IMR-90 (cell line): Measurements from ENCODE around the gene HOXB9. TPM values are rescaled to one million over a fixed set of nuclear protein-coding genes. Genes with fewer than 3 reads are reported as not detected.
A peak's percentile ranks its signal among the peaks of the same experiment; 100 is the strongest.

Source experiments
- ATAC-seq: fragments of 200-7000 bp; cut with Tn5 transposase; 2 replicates; pipeline ENCODE4 v1.9.1; 2020; ENCODE audit warnings: low read depth, mild to moderate bottlenecking, moderate library complexity
- BruUV-seq: library from RNA; stranded (reverse); fragments of 400-500 nt; replicated peaks from 2 replicates; lab custom pipeline; 2021; lab: Mats Ljungman, UMichigan
- CTCF ChIA-PET: fragments of 300-600 bp; formaldehyde crosslinking; extraction: SDS; loops from one replicate; lab custom pipeline; 2021; ENCODE audit warnings: antibody characterized with exemption; lab: Yijun Ruan, JAX
- POLR2A ChIA-PET: fragments of 300-600 bp; sonication (Branson Sonifier 250); formaldehyde crosslinking; loops from one replicate; lab custom pipeline; 2022; ENCODE audit warnings: antibody characterized with exemption; ENCODE audit not compliant: unreplicated experiment; lab: Charles Lee
- DNase-seq: peaks from one replicate; pipeline ENCODE4 v3.0.0; 2013
- H2AFZ ChIP-seq: replicated peaks from 2 replicates; pipeline ENCODE3; 2013; ENCODE audit warnings: low read length, mild to moderate bottlenecking; ENCODE audit not compliant: poor library complexity
- H2AK5ac ChIP-seq: 2 replicates; pipeline ENCODE4 v1.6.1; 2013; ENCODE audit warnings: low read depth, low read length, inconsistent platforms
- H2AK9ac ChIP-seq: replicated peaks from 2 replicates; pipeline ENCODE3; 2013; ENCODE audit warnings: mild to moderate bottlenecking, low read depth, low read length, moderate library complexity; ENCODE audit not compliant: poor library complexity
- H2BK120ac ChIP-seq: 2 replicates; pipeline ENCODE4 v1.6.1; 2013; ENCODE audit warnings: low read depth, low read length, inconsistent platforms
- H2BK15ac ChIP-seq: 3 replicates; pipeline ENCODE4 v1.6.1; 2013; ENCODE audit warnings: low read depth, low read length, inconsistent platforms
- H2BK20ac ChIP-seq: 2 replicates; pipeline ENCODE4 v1.6.1; 2013; ENCODE audit warnings: low read depth, mild to moderate bottlenecking, inconsistent platforms, low read length, moderate library complexity
- H2BK5ac ChIP-seq: 2 replicates; pipeline ENCODE4 v1.6.1; 2013; ENCODE audit warnings: mild to moderate bottlenecking, low read depth, low read length, inconsistent platforms; ENCODE audit not compliant: poor library complexity, severe bottlenecking
- H3K14ac ChIP-seq: replicated peaks from 2 replicates; pipeline ENCODE4 v1.6.1; 2013; ENCODE audit warnings: low read depth, low read length, inconsistent platforms
- H3K18ac ChIP-seq: 2 replicates; pipeline ENCODE4 v1.6.1; 2013; ENCODE audit warnings: low read depth, low read length, control low read depth
- H3K23ac ChIP-seq: 2 replicates; pipeline ENCODE4 v1.6.1; 2013; ENCODE audit warnings: low read depth, low read length, inconsistent platforms
- H3K27ac ChIP-seq: 2 replicates; pipeline ENCODE4 v1.5.1; 2013; ENCODE audit warnings: mild to moderate bottlenecking, control low read depth, low read length; ENCODE audit not compliant: insufficient read depth
- H3K27me3 ChIP-seq: 2 replicates; pipeline ENCODE4 v1.6.1; 2013; ENCODE audit warnings: low read length; ENCODE audit not compliant: control insufficient read depth, insufficient read depth
- H3K36me3 ChIP-seq: 2 replicates; pipeline ENCODE4 v1.6.1; 2013; ENCODE audit warnings: low read length, mixed read lengths; ENCODE audit not compliant: control insufficient read depth, insufficient read depth
- H3K4ac ChIP-seq: 2 replicates; pipeline ENCODE4 v1.6.1; 2013; ENCODE audit warnings: low read depth, low read length, inconsistent platforms
- H3K4me1 ChIP-seq: 2 replicates; pipeline ENCODE4 v1.6.1; 2013; ENCODE audit warnings: low read length, mixed read lengths; ENCODE audit not compliant: control insufficient read depth, insufficient read depth
- H3K4me2 ChIP-seq: 2 replicates; pipeline ENCODE4 v1.6.1; 2013; ENCODE audit warnings: low read depth, mild to moderate bottlenecking, control low read depth, low read length, moderate library complexity
- H3K4me3 ChIP-seq: 2 replicates; pipeline ENCODE4 v1.5.1; 2013; ENCODE audit warnings: low read depth, mild to moderate bottlenecking, control low read depth, low read length, moderate library complexity; ENCODE audit not compliant: insufficient read depth
- H3K56ac ChIP-seq: 2 replicates; pipeline ENCODE4 v1.6.1; 2013; ENCODE audit warnings: low read length, inconsistent platforms; ENCODE audit not compliant: insufficient read depth; ENCODE audit errors: extremely low read depth
- H3K79me1 ChIP-seq, 2 experiments: 2 replicates each; pipeline ENCODE4 v1.6.1; 2013; ENCODE audit warnings: low read length in 2 of 2, inconsistent platforms in 1 of 2, low read depth in 1 of 2
- H3K9ac ChIP-seq: 2 replicates; pipeline ENCODE4 v1.6.1; 2013; ENCODE audit warnings: low read depth, low read length, control low read depth
- H3K9me1 ChIP-seq: 2 replicates; pipeline ENCODE4 v1.6.1; 2013; ENCODE audit warnings: low read length, inconsistent platforms; ENCODE audit not compliant: insufficient read depth
- H3K9me3 ChIP-seq: 2 replicates; pipeline ENCODE4 v1.6.1; 2013; ENCODE audit warnings: low read length; ENCODE audit not compliant: control insufficient read depth, insufficient read depth
- H4K20me1 ChIP-seq: 2 replicates; pipeline ENCODE4 v1.6.1; 2013; ENCODE audit warnings: low read length, inconsistent platforms; ENCODE audit not compliant: insufficient read depth
- H4K5ac ChIP-seq: 2 replicates; pipeline ENCODE4 v1.6.1; 2013; ENCODE audit warnings: mild to moderate bottlenecking, low read depth, low read length, control low read depth
- H4K8ac ChIP-seq, 2 experiments: 2 replicates each; pipeline ENCODE4 v1.6.1; 2013; ENCODE audit warnings: low read depth in 2 of 2, low read length in 2 of 2, control low read depth in 1 of 2, inconsistent platforms in 1 of 2
- H4K91ac ChIP-seq: 2 replicates; pipeline ENCODE4 v1.6.1; 2013; ENCODE audit warnings: low read depth, low read length, inconsistent platforms; ENCODE audit not compliant: insufficient read depth
- BHLHE40 ChIP-seq: fragments of 150-350 bp; IDR thresholded peaks from 2 replicates; pipeline ENCODE4 v1.6.1; 2016; ENCODE audit warnings: mild to moderate bottlenecking, low read depth, low read length
- CEBPB ChIP-seq: IDR thresholded peaks from 2 replicates; pipeline ENCODE4 v1.6.1; 2012; ENCODE audit warnings: low read depth, low read length, improper control_type of control experiment
- CHD1 ChIP-seq: IDR thresholded peaks from 2 replicates; pipeline ENCODE4 v1.6.1; 2012; ENCODE audit warnings: low read depth, low read length, improper control_type of control experiment
- MAFK ChIP-seq: IDR thresholded peaks from 2 replicates; pipeline ENCODE4 v1.6.1; 2012; ENCODE audit warnings: low read depth, low read length, improper control_type of control experiment
- MXI1 ChIP-seq: IDR thresholded peaks from 2 replicates; pipeline ENCODE4 v1.6.1; 2012; ENCODE audit warnings: low read depth, mild to moderate bottlenecking, low read length, moderate library complexity, borderline replicate concordance
- NFE2L2 ChIP-seq: fragments of 150-350 bp; IDR thresholded peaks from 2 replicates; pipeline ENCODE4 v1.6.1; 2016; ENCODE audit warnings: low read depth, mild to moderate bottlenecking, low read length
- POLR2A ChIP-seq: IDR thresholded peaks from 2 replicates; pipeline ENCODE4 v1.6.1; 2012; ENCODE audit warnings: mild to moderate bottlenecking, low read depth, low read length
- RAD21 ChIP-seq: IDR thresholded peaks from 2 replicates; pipeline ENCODE4 v1.6.1; 2012; ENCODE audit warnings: low read length, improper control_type of control experiment
- RCOR1 ChIP-seq: IDR thresholded peaks from 2 replicates; pipeline ENCODE4 v1.6.1; 2012; ENCODE audit warnings: mild to moderate bottlenecking, low read length, improper control_type of control experiment; ENCODE audit not compliant: insufficient replicate concordance
- RFX5 ChIP-seq: IDR thresholded peaks from 2 replicates; pipeline ENCODE4 v1.8.0; 2012; ENCODE audit warnings: low read depth, mild to moderate bottlenecking, low read length, moderate library complexity
- WGBS, 2 experiments: methylation state at CpG; one replicate each; pipeline versions ENCODE4 v1.1.5 to v1.1.7; 2013; ENCODE audit warnings: missing lambda C conversion rate in 2 of 2; ENCODE audit not compliant: insufficient read length in 1 of 2; ENCODE audit errors: extremely low coverage in 2 of 2; 5-methylcytosine and 5-hydroxymethylcytosine counted together
- dilution Hi-C: fragments of 300-500 bp; cut with HindIII; formaldehyde crosslinking; loops from one replicate; pipeline ENCODE4 v1.14.3; 2018; ENCODE audit warnings: low sequenced_read_pairs; ENCODE audit not compliant: unreplicated experiment
- in situ Hi-C: fragments of 300-500 bp; cut with MboI; formaldehyde crosslinking; loops from 3 replicates; pipeline ENCODE4 v1.14.3; 2019; ENCODE audit warnings: low sequenced_read_pairs, inconsistent platforms, mixed read lengths
- intact Hi-C: fragments of 100-400 bp; cut with micrococcal nuclease; formaldehyde crosslinking; loops from 2 replicates; pipeline ENCODE4 v1.10.0; 2022
- polyA plus RNA-seq, 3 experiments: library from polyadenylated mRNA; depleted of rRNA; stranded (reverse); fragments of >200 nt; gene quantifications; 2 replicates each; pipeline ENCODE4 v1.2.3, GENCODE V29; 2012; ENCODE audit warnings: low replicate concordance in 1 of 3
- total RNA-seq: library from RNA; depleted of rRNA; stranded (reverse); fragments of >200 nt; gene quantifications from 2 replicates; pipeline ENCODE4 v1.2.3, GENCODE V29; 2012
- TF ChIP-seq, protein P1 (sequence below): conservative IDR thresholded peaks from 2 replicates; pipeline ENCODE4 v1.5.1; 2012; ENCODE audit warnings: mild to moderate bottlenecking, low read depth, low read length, improper control_type of control experiment
- TF ChIP-seq, protein P2 (sequence below): fragments of 150-350 bp; IDR thresholded peaks from 2 replicates; pipeline ENCODE4 v1.6.1; 2016; ENCODE audit warnings: low read depth, mild to moderate bottlenecking, low read length, moderate library complexity, borderline replicate concordance

HOXB9 gene
- total and polyA plus RNA-seq, 2 of the 4 experiments (the other 2 are of a cell fraction) = 0.05 TPM; not detected in 1

DNA sequence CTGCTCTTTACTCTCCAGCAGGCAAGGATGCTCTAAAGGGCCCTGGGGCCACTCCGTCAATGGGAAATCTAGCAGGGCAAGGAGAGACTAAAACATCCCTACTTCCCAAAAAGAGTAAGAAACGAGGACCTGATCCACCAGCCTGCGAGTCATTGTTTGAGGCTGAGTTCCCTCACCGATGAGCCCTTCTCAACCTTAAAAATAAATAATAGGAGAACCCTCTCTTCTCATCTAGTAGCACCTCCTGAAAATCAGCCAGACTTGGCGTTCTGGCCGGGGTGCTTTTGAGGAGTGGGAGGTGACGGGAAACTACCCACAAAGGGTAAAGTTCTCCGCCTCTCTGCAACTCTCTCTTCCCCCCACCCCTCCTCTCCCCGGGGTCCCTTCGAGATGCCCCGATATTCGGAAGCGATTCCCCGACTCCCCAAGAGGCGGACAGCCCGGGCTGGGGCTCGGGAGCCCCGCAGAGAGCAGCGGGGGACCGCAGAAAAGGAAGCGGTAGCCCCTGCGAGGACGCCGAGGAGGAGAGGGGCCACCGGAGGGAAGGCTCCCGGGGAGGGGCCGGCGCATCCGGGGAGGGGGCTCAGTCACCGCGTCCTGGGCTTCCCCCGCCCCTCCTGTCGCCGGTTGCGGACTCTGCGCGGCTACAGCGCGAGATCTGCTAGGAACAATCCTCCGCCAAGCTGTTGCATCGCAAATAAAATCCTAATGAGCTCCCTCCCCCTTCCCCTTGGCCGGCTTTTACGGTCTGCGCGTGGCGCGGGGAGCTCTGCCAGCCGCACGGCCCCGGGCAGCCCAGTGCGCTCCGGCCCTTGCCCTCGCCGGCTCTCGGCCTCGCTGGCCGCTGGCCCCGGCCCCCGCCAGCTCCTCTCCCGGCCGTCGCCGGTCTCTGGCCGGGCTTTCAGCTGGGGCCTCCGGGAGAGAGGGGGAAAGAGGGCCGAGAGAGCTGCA is 1.3 kb downstream of the HOXB9 start:
- DNase-seq (no peak), ATAC-seq (peak; percentile 72)
- BruUV-seq = no TSS peak
- Histone ChIP-seq H3K14ac (no peak overlapping the region), H3K27me3 (peaks cover 98% of the 10 kb centered on the region), H2BK120ac (no peak overlapping the region), H3K23ac (0 out of 2 replicates have a peak overlapping the region, but pooled peaks have one; percentile 51), H2AK9ac (no peak overlapping the region), H4K5ac (no peak overlapping the region), H3K36me3 (no peaks in the 10 kb centered on the region), H3K4ac (no peak overlapping the region), H3K4me1 (no peaks in the 10 kb centered on the region; the same call in 1 of the 2 replicates), H2AFZ (peak overlapping the region; percentile 64), H4K91ac (no peak overlapping the region), H2BK20ac (no peak overlapping the region), H3K4me3 (peak overlapping the region; percentile 38), H3K9me1 (no peaks in the 10 kb centered on the region; the same call in 1 of the 2 replicates), H4K8ac (no peak overlapping the region), H3K18ac (no peak overlapping the region), H3K9me3 (peaks cover 18% of the 10 kb centered on the region), H3K4me2 (peak overlapping the region; percentile 91), H2BK5ac (no peak overlapping the region), H2AK5ac (no peak overlapping the region), H3K79me1 (no peaks in the 10 kb centered on the region), H3K56ac (no peak overlapping the region), H2BK15ac (no peak overlapping the region), H3K27ac (no peak overlapping the region), H3K9ac (no peak overlapping the region), H4K20me1 (peaks cover 12% of the 10 kb centered on the region; the same call in 1 of the 2 replicates)
- dilution Hi-C loops (no loop called here), intact Hi-C loops (no loop called here), in situ Hi-C loops (loop anchor here (10.0 kb wide), 1 partner anchor 460 kb away; no protein-coding TSS in a partner anchor)
- TF ChIP-seq POLR2A = no peak
- TF ChIP-seq NFE2L2 = no peak
- TF ChIP-seq CHD1 = no peak
- TF ChIP-seq MXI1 = no peak
- TF ChIP-seq, protein P1, sequence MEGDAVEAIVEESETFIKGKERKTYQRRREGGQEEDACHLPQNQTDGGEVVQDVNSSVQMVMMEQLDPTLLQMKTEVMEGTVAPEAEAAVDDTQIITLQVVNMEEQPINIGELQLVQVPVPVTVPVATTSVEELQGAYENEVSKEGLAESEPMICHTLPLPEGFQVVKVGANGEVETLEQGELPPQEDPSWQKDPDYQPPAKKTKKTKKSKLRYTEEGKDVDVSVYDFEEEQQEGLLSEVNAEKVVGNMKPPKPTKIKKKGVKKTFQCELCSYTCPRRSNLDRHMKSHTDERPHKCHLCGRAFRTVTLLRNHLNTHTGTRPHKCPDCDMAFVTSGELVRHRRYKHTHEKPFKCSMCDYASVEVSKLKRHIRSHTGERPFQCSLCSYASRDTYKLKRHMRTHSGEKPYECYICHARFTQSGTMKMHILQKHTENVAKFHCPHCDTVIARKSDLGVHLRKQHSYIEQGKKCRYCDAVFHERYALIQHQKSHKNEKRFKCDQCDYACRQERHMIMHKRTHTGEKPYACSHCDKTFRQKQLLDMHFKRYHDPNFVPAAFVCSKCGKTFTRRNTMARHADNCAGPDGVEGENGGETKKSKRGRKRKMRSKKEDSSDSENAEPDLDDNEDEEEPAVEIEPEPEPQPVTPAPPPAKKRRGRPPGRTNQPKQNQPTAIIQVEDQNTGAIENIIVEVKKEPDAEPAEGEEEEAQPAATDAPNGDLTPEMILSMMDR = no peak
- TF ChIP-seq RFX5 = no peak
- TF ChIP-seq CEBPB = no peak
- no peak for TF ChIP-seq MAFK
- no peak for TF ChIP-seq BHLHE40
- TF ChIP-seq, protein P2, sequence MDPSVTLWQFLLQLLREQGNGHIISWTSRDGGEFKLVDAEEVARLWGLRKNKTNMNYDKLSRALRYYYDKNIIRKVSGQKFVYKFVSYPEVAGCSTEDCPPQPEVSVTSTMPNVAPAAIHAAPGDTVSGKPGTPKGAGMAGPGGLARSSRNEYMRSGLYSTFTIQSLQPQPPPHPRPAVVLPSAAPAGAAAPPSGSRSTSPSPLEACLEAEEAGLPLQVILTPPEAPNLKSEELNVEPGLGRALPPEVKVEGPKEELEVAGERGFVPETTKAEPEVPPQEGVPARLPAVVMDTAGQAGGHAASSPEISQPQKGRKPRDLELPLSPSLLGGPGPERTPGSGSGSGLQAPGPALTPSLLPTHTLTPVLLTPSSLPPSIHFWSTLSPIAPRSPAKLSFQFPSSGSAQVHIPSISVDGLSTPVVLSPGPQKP = no peak
- TF ChIP-seq RCOR1 = no peak
- TF ChIP-seq RAD21 = no peak
- 0% methylated on average over 7 of the region's 66 CpGs; no CpG with 5 or more reads in 1 of the 2 experiments for WGBS, 2 experiments
- CTCF ChIA-PET = interaction anchor here (0.9 kb wide), 1 partner anchor 288 kb away, joined by 3 read pairs; no protein-coding TSS in a partner anchor
- POLR2A ChIA-PET = no interaction called here
